Measurements from ENCODE around the gene KCNK10. TPM values are rescaled to one million over a fixed set of nuclear protein-coding genes. Genes with fewer than 3 reads are reported as not detected.

Gene KCNK10
- total RNA-seq, 2 experiments from 2014 or later, result 0.68 to 0.73 TPM

- Histone ChIP-seq H3K36me3 (ENCODE audit: insufficient read depth, low read length) (no peaks in the 10 kb centered on the region), H3K27ac (ENCODE audit: low read depth, low read length, poor library complexity, severe bottlenecking) (no peak overlapping the region), H3K9me2 (ENCODE audit: insufficient read depth, low read length) (no peaks in the 10 kb centered on the region), H2AFZ (ENCODE audit: low read length) (no peak overlapping the region), H3K4me3 (ENCODE audit: low read depth, low read length, poor library complexity, severe bottlenecking) (no peak overlapping the region), H3K79me2 (ENCODE audit: insufficient read depth, low read depth, low read length) (no peaks in the 10 kb centered on the region), H3K9me3 (ENCODE audit: low read length) (no peaks in the 10 kb centered on the region), H3K4me2 (ENCODE audit: low read length) (no peak overlapping the region), H3K4me1 (ENCODE audit: insufficient read depth, low read length, poor library complexity, severe bottlenecking) (no peaks in the 10 kb centered on the region), H4K20me1 (ENCODE audit: insufficient read depth, low read length) (no peaks in the 10 kb centered on the region)
- no peak for DNase-seq (ENCODE audit: low spot score)
- intact Hi-C loops (cut with micrococcal nuclease; ENCODE audit: unreplicated experiment), result no loop called here
- BruUV-seq (replicated peaks), result no TSS peak
- TF ChIP-seq EZH2phosphoT487 (IDR thresholded peaks at IDR 0.05; ENCODE audit: borderline replicate concordance, low read depth, low read length), result no peak
- TF ChIP-seq, protein P1, sequence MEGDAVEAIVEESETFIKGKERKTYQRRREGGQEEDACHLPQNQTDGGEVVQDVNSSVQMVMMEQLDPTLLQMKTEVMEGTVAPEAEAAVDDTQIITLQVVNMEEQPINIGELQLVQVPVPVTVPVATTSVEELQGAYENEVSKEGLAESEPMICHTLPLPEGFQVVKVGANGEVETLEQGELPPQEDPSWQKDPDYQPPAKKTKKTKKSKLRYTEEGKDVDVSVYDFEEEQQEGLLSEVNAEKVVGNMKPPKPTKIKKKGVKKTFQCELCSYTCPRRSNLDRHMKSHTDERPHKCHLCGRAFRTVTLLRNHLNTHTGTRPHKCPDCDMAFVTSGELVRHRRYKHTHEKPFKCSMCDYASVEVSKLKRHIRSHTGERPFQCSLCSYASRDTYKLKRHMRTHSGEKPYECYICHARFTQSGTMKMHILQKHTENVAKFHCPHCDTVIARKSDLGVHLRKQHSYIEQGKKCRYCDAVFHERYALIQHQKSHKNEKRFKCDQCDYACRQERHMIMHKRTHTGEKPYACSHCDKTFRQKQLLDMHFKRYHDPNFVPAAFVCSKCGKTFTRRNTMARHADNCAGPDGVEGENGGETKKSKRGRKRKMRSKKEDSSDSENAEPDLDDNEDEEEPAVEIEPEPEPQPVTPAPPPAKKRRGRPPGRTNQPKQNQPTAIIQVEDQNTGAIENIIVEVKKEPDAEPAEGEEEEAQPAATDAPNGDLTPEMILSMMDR (conservative IDR thresholded peaks at IDR 0.05; ENCODE audit: low read length), result no peak
- ChIA-PET CTCF (ENCODE audit: unreplicated experiment) (no interaction called here), POLR2A (interaction anchor here (0.7 kb wide), 1 partner anchor 1277 kb away, joined by 7 read pairs; no protein-coding TSS in a partner anchor)
Measured at GRCh38 chr14:88271205-88271604, 51.9 kb downstream of the KCNK10 start.

- H3K36me3 ChIP-seq (ENCODE audit: insufficient read depth, low read length), result no peaks in the 10 kb centered on the region
- H3K4me2 ChIP-seq (ENCODE audit: low read length), result no peak overlapping the region
- no peaks in the 10 kb centered on the region for H4K20me1 ChIP-seq (ENCODE audit: insufficient read depth, low read length)
- no peaks in the 10 kb centered on the region for H3K9me2 ChIP-seq (ENCODE audit: insufficient read depth, low read length)
- no peak overlapping the region for H3K27ac ChIP-seq (ENCODE audit: low read depth, low read length, poor library complexity, severe bottlenecking)
- BruUV-seq (replicated peaks), result no TSS peak
- H3K4me3 ChIP-seq (ENCODE audit: low read depth, low read length, poor library complexity, severe bottlenecking), result no peak overlapping the region
- no peak for DNase-seq (ENCODE audit: low spot score)
- ChIA-PET POLR2A (no interaction called here), CTCF (ENCODE audit: unreplicated experiment) (no interaction called here)
- TF ChIP-seq, protein P1 (conservative IDR thresholded peaks at IDR 0.05; ENCODE audit: low read length), result no peak
- TF ChIP-seq EZH2phosphoT487 (IDR thresholded peaks at IDR 0.05; ENCODE audit: borderline replicate concordance, low read depth, low read length), result no peak
- H3K9me3 ChIP-seq (ENCODE audit: low read length), result no peaks in the 10 kb centered on the region
- no peaks in the 10 kb centered on the region for H3K4me1 ChIP-seq (ENCODE audit: insufficient read depth, low read length, poor library complexity, severe bottlenecking)
- no peaks in the 10 kb centered on the region for H3K79me2 ChIP-seq (ENCODE audit: insufficient read depth, low read depth, low read length)
- intact Hi-C loops (cut with micrococcal nuclease; ENCODE audit: unreplicated experiment), result no loop called here
- no peak overlapping the region for H2AFZ ChIP-seq (ENCODE audit: low read length)
Measured at GRCh38 chr14:88270776-88271175, 52.3 kb downstream of the KCNK10 start.

- no peak overlapping the region for H2AFZ ChIP-seq (ENCODE audit: low read length)
- no peaks in the 10 kb centered on the region for H3K79me2 ChIP-seq (ENCODE audit: insufficient read depth, low read depth, low read length)
- BruUV-seq (replicated peaks), result no TSS peak
- H4K20me1 ChIP-seq (ENCODE audit: insufficient read depth, low read length), result no peaks in the 10 kb centered on the region
- no peak for TF ChIP-seq EZH2phosphoT487 (IDR thresholded peaks at IDR 0.05; ENCODE audit: borderline replicate concordance, low read depth, low read length)
- CTCF ChIA-PET (ENCODE audit: unreplicated experiment), result no interaction called here
- no peak for DNase-seq (ENCODE audit: low spot score)
- no peaks in the 10 kb centered on the region for H3K9me3 ChIP-seq (ENCODE audit: low read length)
- no peak overlapping the region for H3K27ac ChIP-seq (ENCODE audit: low read depth, low read length, poor library complexity, severe bottlenecking)
- POLR2A ChIA-PET, result no interaction called here
- no peak overlapping the region for H3K4me2 ChIP-seq (ENCODE audit: low read length)
- H3K4me3 ChIP-seq (ENCODE audit: low read depth, low read length, poor library complexity, severe bottlenecking), result no peak overlapping the region
- H3K4me1 ChIP-seq (ENCODE audit: insufficient read depth, low read length, poor library complexity, severe bottlenecking), result no peaks in the 10 kb centered on the region
- H3K36me3 ChIP-seq (ENCODE audit: insufficient read depth, low read length), result no peaks in the 10 kb centered on the region
- no peaks in the 10 kb centered on the region for H3K9me2 ChIP-seq (ENCODE audit: insufficient read depth, low read length)
- intact Hi-C loops (cut with micrococcal nuclease; ENCODE audit: unreplicated experiment), result no loop called here
Measured at GRCh38 chr14:88269806-88270420, 53.2 kb downstream of the KCNK10 start.

All from OCI-LY7 (cell line).